ENCODE results near the gene LMTK3. TPM values are rescaled to one million over a fixed set of nuclear protein-coding genes. Genes with fewer than 3 reads are reported as not detected.

LMTK3 gene
- total RNA-seq, 1 experiment from 2014 or later, result 10.6 TPM

DNA sequence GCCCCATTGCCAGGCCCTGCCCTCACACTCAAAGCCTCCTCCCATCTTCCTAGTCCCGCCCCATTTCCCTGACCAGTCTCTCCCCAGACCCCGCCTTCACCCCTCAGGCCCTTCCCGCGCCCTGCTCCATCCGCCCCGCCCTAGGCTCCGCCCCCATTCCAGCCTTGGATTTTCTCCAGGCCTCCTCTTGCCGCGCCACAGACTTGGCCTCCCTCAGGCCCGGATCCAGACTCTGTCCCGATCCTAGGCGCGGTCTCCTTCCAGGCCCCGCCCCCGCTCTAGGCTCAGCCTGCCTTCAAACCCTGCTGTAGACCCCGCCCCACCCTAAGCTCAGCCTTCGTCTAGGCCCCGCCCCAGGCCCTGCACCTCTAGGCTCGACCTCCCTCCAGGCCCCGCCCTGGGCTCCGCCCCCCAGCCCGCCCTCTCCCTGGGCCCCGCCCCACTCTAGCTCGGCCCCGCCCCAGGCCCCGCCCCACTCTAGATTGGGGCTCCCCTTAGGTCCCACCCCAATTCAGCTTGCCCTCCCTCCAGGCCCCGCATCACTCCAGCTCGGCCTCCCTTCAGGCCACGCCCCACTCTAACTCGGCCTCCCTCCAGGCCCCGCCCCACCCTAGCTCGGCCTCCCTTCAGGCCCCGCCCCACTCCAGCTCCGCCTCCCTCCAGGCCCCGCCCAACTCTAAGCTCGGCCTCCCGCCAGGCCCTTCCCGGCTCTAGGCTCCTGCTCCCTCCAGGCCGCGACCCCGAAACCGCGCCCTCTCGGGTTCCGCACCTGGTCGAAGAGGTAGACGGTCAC is 18.5 kb downstream of the LMTK3 start:
- H3K27ac ChIP-seq (ENCODE audit: low read length), result no peak overlapping the region; the same call in 1 of the 2 replicates
- in situ Hi-C loops (cut with HindIII; ENCODE audit: low pct_unique_long_range_greater_than_20kb, low sequenced_read_pairs), result no loop called here

DNA sequence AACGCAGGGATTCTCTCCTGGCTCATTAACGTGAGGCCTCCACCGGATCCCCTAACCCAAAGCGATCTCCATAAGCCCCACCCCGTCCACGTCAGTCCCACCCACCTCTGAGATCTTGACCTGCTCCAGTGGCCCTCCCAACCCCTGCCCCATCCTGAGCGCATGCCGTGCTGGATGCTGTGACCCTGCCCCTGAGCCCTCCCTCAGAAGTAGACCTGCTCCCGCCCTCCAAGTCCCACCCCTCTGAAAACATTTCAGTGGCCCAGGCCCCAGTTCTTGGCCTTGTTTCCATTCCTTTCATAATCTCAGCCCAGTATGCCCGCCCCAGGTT is 19.9 kb downstream of the LMTK3 start:
- Histone ChIP-seq H3K4me3 (ENCODE audit: low read depth in 2 of 2, low read length in 2 of 2) (no peak overlapping the region), H3K4me1 (ENCODE audit: control insufficient read depth, insufficient read depth, low read length) (peaks cover 28% of the 10 kb centered on the region), H3K27me3 (ENCODE audit: control insufficient read depth, insufficient read depth, low read length) (no peaks in the 10 kb centered on the region), H3K9me3 (ENCODE audit: control insufficient read depth, insufficient read depth, low read depth, low read length) (no peaks in the 10 kb centered on the region), H3K27ac (ENCODE audit: low read length) (no peak overlapping the region), H3K36me3 (ENCODE audit: control insufficient read depth, insufficient read depth, low read length) (no peaks in the 10 kb centered on the region)
- CTCF ChIA-PET, result no interaction called here
- POLR2A ChIA-PET, result no interaction called here
- no TSS peak for BruUV-seq (replicated peaks)
- TF ChIP-seq POLR2AphosphoS5 (IDR thresholded peaks at IDR 0.05; ENCODE audit: low read depth, low read length), result no peak
- no peak for TF ChIP-seq TCF7L2 (IDR thresholded peaks at IDR 0.05; ENCODE audit: low read depth, low read length)
- TF ChIP-seq SIN3A (IDR thresholded peaks at IDR 0.05; ENCODE audit: borderline replicate concordance, insufficient read depth, low read depth, low read length), result no peak
- TF ChIP-seq, protein P1, sequence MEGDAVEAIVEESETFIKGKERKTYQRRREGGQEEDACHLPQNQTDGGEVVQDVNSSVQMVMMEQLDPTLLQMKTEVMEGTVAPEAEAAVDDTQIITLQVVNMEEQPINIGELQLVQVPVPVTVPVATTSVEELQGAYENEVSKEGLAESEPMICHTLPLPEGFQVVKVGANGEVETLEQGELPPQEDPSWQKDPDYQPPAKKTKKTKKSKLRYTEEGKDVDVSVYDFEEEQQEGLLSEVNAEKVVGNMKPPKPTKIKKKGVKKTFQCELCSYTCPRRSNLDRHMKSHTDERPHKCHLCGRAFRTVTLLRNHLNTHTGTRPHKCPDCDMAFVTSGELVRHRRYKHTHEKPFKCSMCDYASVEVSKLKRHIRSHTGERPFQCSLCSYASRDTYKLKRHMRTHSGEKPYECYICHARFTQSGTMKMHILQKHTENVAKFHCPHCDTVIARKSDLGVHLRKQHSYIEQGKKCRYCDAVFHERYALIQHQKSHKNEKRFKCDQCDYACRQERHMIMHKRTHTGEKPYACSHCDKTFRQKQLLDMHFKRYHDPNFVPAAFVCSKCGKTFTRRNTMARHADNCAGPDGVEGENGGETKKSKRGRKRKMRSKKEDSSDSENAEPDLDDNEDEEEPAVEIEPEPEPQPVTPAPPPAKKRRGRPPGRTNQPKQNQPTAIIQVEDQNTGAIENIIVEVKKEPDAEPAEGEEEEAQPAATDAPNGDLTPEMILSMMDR (IDR thresholded peaks at IDR 0.05), result no peak
- TF ChIP-seq, protein P2, sequence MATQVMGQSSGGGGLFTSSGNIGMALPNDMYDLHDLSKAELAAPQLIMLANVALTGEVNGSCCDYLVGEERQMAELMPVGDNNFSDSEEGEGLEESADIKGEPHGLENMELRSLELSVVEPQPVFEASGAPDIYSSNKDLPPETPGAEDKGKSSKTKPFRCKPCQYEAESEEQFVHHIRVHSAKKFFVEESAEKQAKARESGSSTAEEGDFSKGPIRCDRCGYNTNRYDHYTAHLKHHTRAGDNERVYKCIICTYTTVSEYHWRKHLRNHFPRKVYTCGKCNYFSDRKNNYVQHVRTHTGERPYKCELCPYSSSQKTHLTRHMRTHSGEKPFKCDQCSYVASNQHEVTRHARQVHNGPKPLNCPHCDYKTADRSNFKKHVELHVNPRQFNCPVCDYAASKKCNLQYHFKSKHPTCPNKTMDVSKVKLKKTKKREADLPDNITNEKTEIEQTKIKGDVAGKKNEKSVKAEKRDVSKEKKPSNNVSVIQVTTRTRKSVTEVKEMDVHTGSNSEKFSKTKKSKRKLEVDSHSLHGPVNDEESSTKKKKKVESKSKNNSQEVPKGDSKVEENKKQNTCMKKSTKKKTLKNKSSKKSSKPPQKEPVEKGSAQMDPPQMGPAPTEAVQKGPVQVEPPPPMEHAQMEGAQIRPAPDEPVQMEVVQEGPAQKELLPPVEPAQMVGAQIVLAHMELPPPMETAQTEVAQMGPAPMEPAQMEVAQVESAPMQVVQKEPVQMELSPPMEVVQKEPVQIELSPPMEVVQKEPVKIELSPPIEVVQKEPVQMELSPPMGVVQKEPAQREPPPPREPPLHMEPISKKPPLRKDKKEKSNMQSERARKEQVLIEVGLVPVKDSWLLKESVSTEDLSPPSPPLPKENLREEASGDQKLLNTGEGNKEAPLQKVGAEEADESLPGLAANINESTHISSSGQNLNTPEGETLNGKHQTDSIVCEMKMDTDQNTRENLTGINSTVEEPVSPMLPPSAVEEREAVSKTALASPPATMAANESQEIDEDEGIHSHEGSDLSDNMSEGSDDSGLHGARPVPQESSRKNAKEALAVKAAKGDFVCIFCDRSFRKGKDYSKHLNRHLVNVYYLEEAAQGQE (IDR thresholded peaks at IDR 0.05; ENCODE audit: insufficient read depth in 1 of 2, low read depth in 2 of 2, low read length in 1 of 2), result no peak
- ATAC-seq, result no peak
- intact Hi-C loops (cut with micrococcal nuclease; ENCODE audit: unreplicated experiment) (no loop called here), in situ Hi-C loops (cut with HindIII; ENCODE audit: low pct_unique_long_range_greater_than_20kb, low sequenced_read_pairs) (no loop called here)
- DNase-seq (ENCODE audit: low read depth, low spot score), result no peak

More for the DNA sequence above, 18.5 kb downstream of the LMTK3 start:
- intact Hi-C loops (cut with micrococcal nuclease; ENCODE audit: unreplicated experiment), result no loop called here
- Histone ChIP-seq H3K4me3 (ENCODE audit: low read depth in 2 of 2, low read length in 2 of 2) (peak overlapping the region; percentile 41 to 49), H3K9me3 (ENCODE audit: control insufficient read depth, insufficient read depth, low read depth, low read length) (no peaks in the 10 kb centered on the region), H3K27me3 (ENCODE audit: control insufficient read depth, insufficient read depth, low read length) (no peaks in the 10 kb centered on the region), H3K4me1 (ENCODE audit: control insufficient read depth, insufficient read depth, low read length) (peaks cover 18% of the 10 kb centered on the region), H3K36me3 (ENCODE audit: control insufficient read depth, insufficient read depth, low read length) (no peaks in the 10 kb centered on the region)
- CTCF ChIA-PET, result interaction anchor here (0.5 to 1.6 kb wide), 6 partner anchors 13 to 102 kb away, joined by 3 to 11 read pairs (median 8); no protein-coding TSS in a partner anchor
- ATAC-seq (peak; percentile 78), DNase-seq (ENCODE audit: low read depth, low spot score) (peak; percentile 75)
- POLR2A ChIA-PET, result interaction anchor here (0.5 to 0.7 kb wide), 6 partner anchors 20 to 408 kb away, joined by 3 to 14 read pairs (median 4); no protein-coding TSS in a partner anchor
- no TSS peak for BruUV-seq (replicated peaks)
- no peak; the same call in 1 of the 2 replicates for TF ChIP-seq POLR2AphosphoS5 (IDR thresholded peaks at IDR 0.05; ENCODE audit: low read depth, low read length)
- TF ChIP-seq, protein P1 (IDR thresholded peaks at IDR 0.05), result no peak
